ENCODE data around the gene GOLGA5. TPM values are rescaled to one million over a fixed set of nuclear protein-coding genes. Genes with fewer than 3 reads are reported as not detected.

The GOLGA5 gene
- total and polyA plus RNA-seq, 2 of the 13 experiments (the other 11 are each of a cell fraction or from before 2014, with no cell fraction given) = 31.0 to 40.0 TPM

GRCh38 chr14:92793709-92794546 is at the start of gene GOLGA5 (continued):
- TF ChIP-seq MXD3 (CRISPR knock-in tag; IDR thresholded peaks at IDR 0.05) = peak; percentile 88
- no peak for TF ChIP-seq ZNF24 (IDR thresholded peaks at IDR 0.05)
- TF ChIP-seq HNF1B (CRISPR knock-in tag; IDR thresholded peaks at IDR 0.05) = peak; percentile 74
- no peak for TF ChIP-seq MEIS2 (CRISPR knock-in tag; IDR thresholded peaks at IDR 0.05)
- TF ChIP-seq RFXAP (CRISPR knock-in tag; IDR thresholded peaks at IDR 0.05; ENCODE audit: borderline replicate concordance) = peak; percentile 76; the same call in 1 of the 2 replicates
- no peak for TF ChIP-seq HNF4A (CRISPR knock-in tag; IDR thresholded peaks at IDR 0.05)
- 0 out of 2 replicates have a peak, but pooled peaks have one; percentile 56 for TF ChIP-seq ZNF746 (CRISPR knock-in tag; IDR thresholded peaks at IDR 0.05)
- no peak for TF ChIP-seq JUNB (CRISPR knock-in tag; IDR thresholded peaks at IDR 0.05; ENCODE audit: borderline replicate concordance)
- TF ChIP-seq ZNF75D (CRISPR knock-in tag; IDR thresholded peaks at IDR 0.05; ENCODE audit: borderline replicate concordance) = no peak
- no peak; the same call in 1 of the 2 replicates for TF ChIP-seq ZNF431 (CRISPR knock-in tag; IDR thresholded peaks at IDR 0.05; ENCODE audit: borderline replicate concordance, low read depth)
- peak; percentile 49 for TF ChIP-seq ZFP41 (CRISPR knock-in tag; IDR thresholded peaks at IDR 0.05; ENCODE audit: borderline replicate concordance)
- TF ChIP-seq NFKB2 (CRISPR knock-in tag; IDR thresholded peaks at IDR 0.05; ENCODE audit: borderline replicate concordance) = no peak; the same call in 1 of the 2 replicates
- TF ChIP-seq RCOR2 (CRISPR knock-in tag; IDR thresholded peaks at IDR 0.05) = 0 out of 2 replicates have a peak, but pooled peaks have one; percentile 13
- no peak for TF ChIP-seq ZNF672 (CRISPR knock-in tag; IDR thresholded peaks at IDR 0.05)
- TF ChIP-seq NR2F6 (IDR thresholded peaks at IDR 0.05) = no peak
- TF ChIP-seq NR2F6 (CRISPR knock-in tag; IDR thresholded peaks at IDR 0.05) = no peak; the same call in 1 of the 2 replicates
- TF ChIP-seq EEA1 (CRISPR knock-in tag; IDR thresholded peaks at IDR 0.05; ENCODE audit: borderline replicate concordance) = no peak; the same call in 1 of the 2 replicates
- TF ChIP-seq ZKSCAN8 (CRISPR knock-in tag; IDR thresholded peaks at IDR 0.05; ENCODE audit: borderline replicate concordance) = peak; percentile 55; the same call in 1 of the 2 replicates
- TF ChIP-seq MAX (IDR thresholded peaks at IDR 0.05) = peak; percentile 99
- TF ChIP-seq SNAPC5 (CRISPR knock-in tag; IDR thresholded peaks at IDR 0.05; ENCODE audit: borderline replicate concordance) = no peak
- peak; percentile 96 for TF ChIP-seq KAT8 (CRISPR knock-in tag; IDR thresholded peaks at IDR 0.05)
- no peak for TF ChIP-seq ZNF660 (CRISPR knock-in tag; IDR thresholded peaks at IDR 0.05; ENCODE audit: borderline replicate concordance, low read depth)
- no peak for TF ChIP-seq TRIM22 (IDR thresholded peaks at IDR 0.05)
- TF ChIP-seq ZFY (CRISPR knock-in tag; IDR thresholded peaks at IDR 0.05) = peak; percentile 98
- peak; percentile 69 for TF ChIP-seq PPARG (CRISPR knock-in tag; conservative IDR thresholded peaks at IDR 0.05)
- no peak for TF ChIP-seq ZFP90 (CRISPR knock-in tag; IDR thresholded peaks at IDR 0.05; ENCODE audit: borderline replicate concordance)
- no peak for TF ChIP-seq ZC3H13 (CRISPR knock-in tag; IDR thresholded peaks at IDR 0.05)

All from HepG2 (cell line).